DOHH2 (cell line): ENCODE results near the gene DSCAML1.

ENCODE experiments used
- CTCF ChIP-seq: fragments of 200-600 bp; sonication (generic); IDR thresholded peaks from one replicate; pipeline ENCODE4 v1.5.1; 2014; ENCODE audit warnings: antibody characterized with exemption, mild to moderate bottlenecking, low read depth, low read length; ENCODE audit not compliant: poor library complexity, severe bottlenecking
- EZH2phosphoT487 ChIP-seq: fragments of 200-600 bp; sonication (generic); IDR thresholded peaks from 2 replicates; pipeline ENCODE4 v1.6.1; 2017; ENCODE audit warnings: borderline replicate concordance, mild to moderate bottlenecking, antibody characterized with exemption, low read length, moderate library complexity, mixed read lengths

GRCh38 chr11:117678658-117679406 lies 118.2 kb downstream of the DSCAML1 start:
- TF ChIP-seq EZH2phosphoT487: no peak
- TF ChIP-seq CTCF: no peak
